DMS53 (cell line): Measurements from ENCODE around the gene TBC1D8B.

Experiments
- DNase-seq: peaks from one replicate; lab custom pipeline; 2025; lab: John Stamatoyannopoulos, UW

The TBC1D8B gene

DNA sequence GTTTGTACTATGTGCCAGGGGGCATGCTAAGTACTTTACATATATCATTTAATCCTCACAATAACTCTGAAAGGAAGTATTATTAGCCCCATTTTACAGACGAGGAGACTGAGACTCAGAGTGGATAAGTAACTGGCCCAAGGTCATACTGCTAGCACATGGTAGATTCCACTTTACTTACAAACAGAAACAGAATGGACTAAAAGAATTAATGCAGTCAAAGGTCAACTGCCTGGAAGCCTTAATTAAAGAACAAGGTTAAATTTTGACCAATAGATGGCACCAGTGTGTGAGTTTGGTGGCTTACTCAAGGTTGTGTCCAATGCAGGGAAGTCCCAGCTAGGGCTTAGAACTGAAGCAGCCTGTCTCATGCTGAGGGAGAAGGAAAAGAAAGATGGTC lies 96.0 kb downstream of the TBC1D8B start:
- DNase-seq: peak; percentile 76

DNA sequence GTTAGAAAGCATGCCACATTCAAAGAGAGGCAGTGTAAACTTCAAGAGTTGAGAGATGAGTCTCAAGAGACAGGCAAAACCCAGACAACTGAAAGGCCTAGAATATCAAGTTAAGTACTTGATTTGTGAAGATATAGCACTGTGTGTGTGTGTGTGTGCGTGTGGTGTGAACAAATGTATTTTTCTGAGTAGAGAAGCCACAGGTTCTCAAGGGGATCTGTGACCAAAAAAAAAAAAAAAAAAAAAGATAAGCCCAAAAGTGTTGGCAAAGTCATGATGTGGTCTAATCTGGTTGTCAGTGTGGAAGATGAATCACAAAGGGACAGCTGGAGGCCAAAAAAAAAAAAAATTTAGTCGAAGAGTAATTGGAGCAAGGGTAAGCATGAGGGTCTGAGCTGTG lies 96.8 kb downstream of the TBC1D8B start:
- no peak for DNase-seq

DNA sequence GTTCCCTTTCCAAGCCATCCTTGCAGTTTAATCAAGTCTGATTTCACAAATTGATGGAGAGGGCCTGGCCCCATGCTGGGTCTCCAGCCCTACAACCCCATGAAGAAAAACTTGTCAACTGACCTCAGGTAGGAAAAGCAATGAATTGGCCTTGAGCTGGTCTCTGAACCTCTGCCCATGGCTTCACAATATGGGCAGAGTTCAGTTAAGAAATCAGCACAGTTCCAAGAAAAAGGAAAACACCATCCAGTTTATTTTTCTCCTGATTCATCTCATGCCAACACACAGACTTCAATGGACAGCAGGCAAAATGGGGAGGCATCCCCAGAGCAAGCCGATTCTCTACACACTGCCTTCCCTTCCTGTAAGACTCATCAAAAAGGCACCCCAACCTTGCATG lies 97.4 kb downstream of the TBC1D8B start:
- DNase-seq: no peak

- no peak for DNase-seq
Measured at GRCh38 chrX:106901341-106901740, 98.9 kb downstream of the TBC1D8B start.

DNA sequence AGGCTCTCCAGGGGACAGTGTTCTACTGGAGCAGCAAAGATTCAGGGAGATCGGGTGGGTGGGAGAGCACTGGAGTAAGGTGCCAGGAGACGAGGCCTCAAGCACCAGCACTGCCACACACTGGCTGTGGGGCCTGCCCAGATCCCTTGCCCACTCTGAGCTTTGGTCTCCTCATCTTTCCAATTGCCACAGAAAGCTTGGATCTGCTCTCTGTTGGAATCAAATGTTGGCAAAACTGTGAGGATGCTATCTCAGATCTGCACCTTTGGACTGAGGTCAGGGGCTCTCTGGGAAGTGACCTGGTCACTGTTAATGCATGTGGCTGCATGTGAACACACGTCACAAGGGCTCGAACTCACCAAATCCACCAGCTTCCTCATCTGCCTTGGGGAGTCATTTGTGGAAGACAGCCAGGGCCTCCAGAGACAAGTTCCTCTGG lies 99.3 kb downstream of the TBC1D8B start:
- no peak for DNase-seq

- no peak for DNase-seq
Measured at GRCh38 chrX:106902684-106903083, 100.2 kb downstream of the TBC1D8B start.

DNA sequence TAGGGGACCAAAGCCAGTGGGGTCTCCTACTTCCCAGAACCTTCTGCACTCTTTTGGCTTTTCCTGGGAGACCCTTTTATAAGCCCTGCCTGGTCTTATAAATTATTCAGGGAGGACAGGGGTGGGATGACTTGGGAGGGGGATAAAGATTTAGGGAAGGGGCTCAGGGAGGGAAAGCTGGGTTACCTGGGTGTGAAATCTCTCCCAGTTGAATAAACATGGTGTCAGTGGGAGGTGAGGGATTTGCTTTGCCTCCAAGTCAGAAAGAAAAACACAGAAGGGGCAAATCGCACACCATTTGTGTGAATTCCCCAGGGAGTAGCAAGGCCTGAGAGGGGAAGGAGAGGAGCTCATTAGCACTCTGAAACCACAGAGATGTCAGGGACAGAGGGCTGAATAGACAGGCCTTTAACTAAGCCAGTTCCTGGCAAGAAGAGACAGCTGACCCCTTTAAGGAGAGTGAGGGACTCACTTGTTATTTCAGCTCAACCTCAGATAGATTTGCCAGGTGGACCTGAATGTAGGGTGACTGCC lies 100.9 kb downstream of the TBC1D8B start, which contains the start of gene RIPPLY1:
Gene RIPPLY1 (minus strand): TSS at position 51 of the 534 bp plus-strand sequence. CDS start 54 bp downstream, outside the sequence.
- no peak for DNase-seq

GRCh38 chrX:106903856-106904528 lies 101.5 kb downstream of the TBC1D8B start:
- no peak for DNase-seq

GRCh38 chrX:106905064-106905708 lies 102.7 kb downstream of the TBC1D8B start:
- no peak for DNase-seq

GRCh38 chrX:106906361-106906760 lies 103.9 kb downstream of the TBC1D8B start:
- DNase-seq: no peak

- no peak for DNase-seq
Measured at GRCh38 chrX:106912864-106913263, 110.4 kb downstream of the TBC1D8B start.

DNA sequence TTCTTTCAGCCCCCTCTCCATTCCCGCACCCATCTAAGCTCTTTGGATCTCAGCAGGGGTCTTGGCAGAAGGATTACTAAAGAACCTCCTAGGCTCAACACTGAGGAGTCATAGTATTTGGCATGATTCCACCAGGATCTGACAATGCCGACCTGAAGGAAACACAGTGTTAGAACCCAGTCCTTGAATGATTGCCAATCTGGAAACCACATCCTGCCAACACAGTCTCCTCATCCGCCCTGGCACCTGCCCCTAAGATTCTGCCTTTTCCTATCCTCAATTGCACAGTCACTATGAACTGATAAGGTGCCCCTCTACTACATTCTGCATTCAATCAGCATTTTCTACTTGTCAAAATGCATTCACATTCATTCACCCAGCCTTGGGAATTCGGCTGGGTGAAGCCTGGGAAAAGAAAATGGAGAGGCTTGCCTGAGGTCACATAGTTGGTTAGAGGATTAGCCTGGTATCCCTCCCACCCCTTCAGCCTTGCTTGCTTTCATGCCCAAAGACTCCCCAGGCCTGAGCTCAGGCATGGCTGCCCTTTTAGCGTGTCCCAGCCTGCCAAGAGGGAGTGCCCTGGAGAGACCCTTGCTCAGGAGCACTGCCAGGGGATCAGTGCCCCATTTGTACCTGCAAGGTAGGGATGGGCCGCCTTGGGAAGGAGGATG lies 115.5 kb downstream of the TBC1D8B start:
- peak; percentile 7 for DNase-seq

DNA sequence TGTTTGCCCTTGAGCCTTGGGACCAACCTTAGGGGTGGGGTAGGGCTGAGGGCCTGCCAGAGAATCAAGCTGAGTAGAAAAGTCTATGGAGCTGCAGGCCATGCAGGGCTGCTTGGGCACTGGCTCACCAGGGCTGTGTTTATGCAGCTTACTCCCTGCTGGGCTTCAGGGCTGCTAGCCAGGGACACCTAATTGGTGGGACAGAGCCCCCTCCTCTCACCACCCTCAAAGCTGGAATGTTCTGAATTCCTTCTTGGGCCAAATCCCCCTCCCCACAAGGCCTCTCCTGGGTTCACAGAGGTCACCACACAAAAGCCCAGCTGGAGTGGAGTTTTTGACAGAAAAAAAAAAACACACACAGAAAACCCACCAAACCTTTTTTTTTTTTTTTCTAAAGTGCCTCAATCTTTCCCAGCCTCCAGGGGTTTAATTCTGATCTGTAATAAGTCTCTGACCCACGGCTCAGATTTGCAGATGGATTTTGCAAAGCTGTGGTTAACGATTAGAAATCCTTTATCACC lies 117.5 kb downstream of the TBC1D8B start, which contains the start of gene CLDN2:
Gene CLDN2 (plus strand): TSS at position 471 of the 521 bp plus-strand sequence. CDS start 7,827 bp downstream, outside the sequence.
- no peak for DNase-seq

- DNase-seq: no peak
Measured at GRCh38 chrX:106921637-106922036, 119.2 kb downstream of the TBC1D8B start.
